Hepatocyte (in vitro differentiated cells): ENCODE measurements around the gene NUP210L. TPM values are rescaled to one million over a fixed set of nuclear protein-coding genes. Genes with fewer than 3 reads are reported as not detected.

Source experiments
- DNase-seq: peaks from one replicate; pipeline ENCODE4 v3.0.0-alpha.2; 2016; ENCODE audit warnings: low spot score
- H2AFZ ChIP-seq: fragments of 200-600 bp; sonication (generic); 2 replicates; pipeline ENCODE4 v1.6.0; 2016; ENCODE audit warnings: antibody characterized with exemption, mild to moderate bottlenecking
- H3K27ac ChIP-seq: fragments of 200-600 bp; sonication (generic); 2 replicates; pipeline ENCODE4 v1.5.1; 2016; ENCODE audit warnings: mild to moderate bottlenecking
- H3K27me3 ChIP-seq: fragments of 200-600 bp; sonication (generic); 2 replicates; pipeline ENCODE4 v1.6.1; 2016
- H3K36me3 ChIP-seq: fragments of 200-600 bp; sonication (generic); replicated peaks from 2 replicates; pipeline ENCODE4 v1.5.1; 2016; ENCODE audit warnings: low read depth; ENCODE audit not compliant: insufficient read depth
- H3K4me1 ChIP-seq: fragments of 200-600 bp; sonication (generic); 2 replicates; pipeline ENCODE4 v1.5.1; 2016; ENCODE audit warnings: mild to moderate bottlenecking, moderate library complexity; ENCODE audit not compliant: insufficient read depth
- H3K4me2 ChIP-seq: fragments of 200-600 bp; sonication (generic); 2 replicates; pipeline ENCODE4 v1.6.0; 2016
- H3K4me3 ChIP-seq: fragments of 200-600 bp; sonication (generic); 2 replicates; pipeline ENCODE4 v1.5.1; 2016; ENCODE audit warnings: mild to moderate bottlenecking
- H3K79me2 ChIP-seq: fragments of 200-600 bp; sonication (generic); 2 replicates; pipeline ENCODE4 v1.6.0; 2017; ENCODE audit warnings: mild to moderate bottlenecking
- H3K9me2 ChIP-seq: fragments of 200-600 bp; sonication (generic); replicated peaks from 2 replicates; pipeline ENCODE4 v1.6.0; 2017; ENCODE audit warnings: mild to moderate bottlenecking; ENCODE audit not compliant: insufficient read depth
- H3K9me3 ChIP-seq: fragments of 200-600 bp; sonication (generic); 2 replicates; pipeline ENCODE4 v1.5.1; 2016; ENCODE audit warnings: low read depth, mild to moderate bottlenecking
- H4K20me1 ChIP-seq: fragments of 200-600 bp; sonication (generic); 2 replicates; pipeline ENCODE4 v1.6.0; 2016; ENCODE audit warnings: mild to moderate bottlenecking; ENCODE audit not compliant: insufficient read depth, poor library complexity, severe bottlenecking
- EZH2 ChIP-seq: fragments of 200-600 bp; sonication (generic); IDR thresholded peaks from 2 replicates; pipeline ENCODE4 v1.6.1; 2016; ENCODE audit warnings: antibody characterized with exemption, mild to moderate bottlenecking, borderline replicate concordance
- EZH2phosphoT487 ChIP-seq: fragments of 200-600 bp; sonication (generic); IDR thresholded peaks from one replicate; pipeline ENCODE4 v1.6.1; 2018; ENCODE audit warnings: antibody characterized with exemption, mild to moderate bottlenecking, low read depth, moderate library complexity; ENCODE audit not compliant: unreplicated experiment, severe bottlenecking
- WGBS: methylation state at CpG from one replicate; pipeline ENCODE4 v1.1.6; 2016; ENCODE audit warnings: low lambda C conversion rate; ENCODE audit errors: missing lambda C conversion rate; 5-methylcytosine and 5-hydroxymethylcytosine counted together
- polyA plus RNA-seq: library from polyadenylated mRNA; unstranded; fragments of >200 nt; fragmentation: Nextera tagmentation; extraction: Ambion mirVana; gene quantifications from 2 replicates; pipeline ENCODE4 v1.2.1, GENCODE V29; 2016
- total RNA-seq: library from RNA; depleted of rRNA; stranded (reverse); fragments of >200 nt; gene quantifications from 2 replicates; pipeline ENCODE4 v1.2.3, GENCODE V29; 2014
- TF ChIP-seq, protein P1 (sequence below): fragments of 200-600 bp; sonication (generic); IDR thresholded peaks from 2 replicates; pipeline ENCODE4 v1.5.1; 2016; ENCODE audit warnings: antibody characterized with exemption, mild to moderate bottlenecking; ENCODE audit not compliant: poor library complexity

The NUP210L gene
- total and polyA plus RNA-seq, 2 experiments from 2014 or later, result 0.03 TPM; not detected in 1

DNA sequence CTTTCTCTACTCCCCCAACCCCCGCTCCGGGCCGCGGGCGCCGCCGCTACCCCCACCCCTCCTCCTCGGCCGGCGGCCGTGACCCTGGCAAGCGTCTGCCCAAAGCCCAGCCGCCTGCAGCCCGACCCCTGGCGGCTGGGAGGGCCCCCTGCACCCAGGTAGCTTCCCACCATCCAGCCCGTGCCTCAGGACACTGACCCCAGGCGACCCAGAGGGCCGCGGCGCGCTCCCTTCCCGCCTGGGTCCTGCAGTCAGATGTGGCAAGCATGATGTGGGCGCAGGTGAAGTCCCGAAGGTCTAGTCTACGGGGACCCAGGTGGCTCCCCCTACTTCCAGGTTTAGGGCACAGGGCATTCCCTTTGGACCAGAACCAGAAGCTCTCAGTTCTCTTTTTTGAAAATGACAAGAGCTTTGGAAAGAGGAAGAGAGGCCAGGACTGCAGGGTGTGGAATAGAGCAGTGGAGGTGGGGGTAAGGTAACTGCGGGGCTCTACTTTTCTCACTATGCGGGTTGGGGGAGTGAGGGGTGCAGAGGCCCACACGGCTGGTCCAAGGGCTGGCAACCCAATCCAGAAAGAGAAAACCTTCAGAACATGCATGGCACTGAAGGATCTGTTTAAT is 208.1 kb downstream of the NUP210L start, which contains the start of gene DENND4B:
Gene DENND4B (minus strand): TSS at position 97 of the 620 bp plus-strand sequence. CDS start 2,344 bp downstream, outside the sequence.
- Histone ChIP-seq H3K27me3 (no peaks in the 10 kb centered on the region), H3K27ac (peak within 1 kb of the TSS; percentile 97), H4K20me1 (peaks cover 3% of the 10 kb centered on the region), H3K4me3 (peak within 1 kb of the TSS; percentile 98), H3K79me2 (peaks cover 27% of the 10 kb centered on the region), H3K9me2 (no peaks in the 10 kb centered on the region), H3K9me3 (no peaks in the 10 kb centered on the region), H3K4me2 (peak within 1 kb of the TSS; percentile 92), H2AFZ (peak within 1 kb of the TSS; percentile 94), H3K4me1 (peaks cover 7% of the 10 kb centered on the region), H3K36me3 (no peaks in the 10 kb centered on the region)
- 28% methylated on average over 13 of the region's 28 CpGs for WGBS
- peak; percentile 93 for DNase-seq
- no peak for TF ChIP-seq EZH2phosphoT487
- TF ChIP-seq, protein P1, sequence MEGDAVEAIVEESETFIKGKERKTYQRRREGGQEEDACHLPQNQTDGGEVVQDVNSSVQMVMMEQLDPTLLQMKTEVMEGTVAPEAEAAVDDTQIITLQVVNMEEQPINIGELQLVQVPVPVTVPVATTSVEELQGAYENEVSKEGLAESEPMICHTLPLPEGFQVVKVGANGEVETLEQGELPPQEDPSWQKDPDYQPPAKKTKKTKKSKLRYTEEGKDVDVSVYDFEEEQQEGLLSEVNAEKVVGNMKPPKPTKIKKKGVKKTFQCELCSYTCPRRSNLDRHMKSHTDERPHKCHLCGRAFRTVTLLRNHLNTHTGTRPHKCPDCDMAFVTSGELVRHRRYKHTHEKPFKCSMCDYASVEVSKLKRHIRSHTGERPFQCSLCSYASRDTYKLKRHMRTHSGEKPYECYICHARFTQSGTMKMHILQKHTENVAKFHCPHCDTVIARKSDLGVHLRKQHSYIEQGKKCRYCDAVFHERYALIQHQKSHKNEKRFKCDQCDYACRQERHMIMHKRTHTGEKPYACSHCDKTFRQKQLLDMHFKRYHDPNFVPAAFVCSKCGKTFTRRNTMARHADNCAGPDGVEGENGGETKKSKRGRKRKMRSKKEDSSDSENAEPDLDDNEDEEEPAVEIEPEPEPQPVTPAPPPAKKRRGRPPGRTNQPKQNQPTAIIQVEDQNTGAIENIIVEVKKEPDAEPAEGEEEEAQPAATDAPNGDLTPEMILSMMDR, result peak; percentile 95

DNA sequence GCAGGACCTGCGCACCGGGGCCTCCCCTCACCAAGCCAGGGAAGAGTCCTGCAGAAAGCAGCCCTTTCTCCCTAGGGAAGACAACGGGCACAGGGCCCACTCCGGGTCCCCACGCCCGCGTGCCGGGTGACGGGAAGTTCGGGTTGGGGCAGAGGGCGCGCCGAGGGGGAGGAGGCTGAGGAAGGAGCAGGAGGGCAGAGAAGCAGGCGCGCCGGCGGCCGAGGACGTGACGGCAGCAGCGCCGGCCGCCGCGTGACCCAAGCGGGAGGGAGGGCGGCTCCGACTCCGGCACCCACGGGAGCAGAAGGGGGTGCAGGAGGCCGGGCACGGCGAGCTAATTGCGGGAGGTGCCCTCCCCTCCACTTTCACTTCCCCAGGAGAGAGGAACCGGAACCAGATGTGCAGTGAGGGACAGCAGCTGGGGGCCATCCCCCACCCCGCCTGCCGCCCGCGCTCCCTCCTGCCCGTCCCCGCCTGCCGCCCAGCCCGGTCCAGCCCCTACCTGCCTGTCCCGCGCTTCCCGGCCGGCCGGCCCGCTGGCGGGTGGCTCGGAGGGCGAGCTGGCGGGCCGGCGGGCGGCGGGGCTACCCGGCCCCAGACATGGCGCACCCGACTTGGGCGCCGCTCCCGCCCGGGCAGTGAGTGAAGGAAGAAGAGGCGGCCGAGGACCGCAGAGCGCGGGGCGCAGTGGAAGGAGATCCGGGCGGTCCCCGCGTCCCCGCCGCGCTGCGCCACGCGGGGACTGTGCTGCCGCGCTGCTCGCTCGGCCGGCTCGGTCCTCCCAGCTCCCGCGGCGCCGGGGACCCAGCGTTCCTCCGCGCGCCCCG is 208.9 kb downstream of the NUP210L start:
- H3K27me3 ChIP-seq, result no peaks in the 10 kb centered on the region
- under 1% methylated on average over 35 of the region's 95 CpGs for WGBS
- no peaks in the 10 kb centered on the region for H3K36me3 ChIP-seq

DNA sequence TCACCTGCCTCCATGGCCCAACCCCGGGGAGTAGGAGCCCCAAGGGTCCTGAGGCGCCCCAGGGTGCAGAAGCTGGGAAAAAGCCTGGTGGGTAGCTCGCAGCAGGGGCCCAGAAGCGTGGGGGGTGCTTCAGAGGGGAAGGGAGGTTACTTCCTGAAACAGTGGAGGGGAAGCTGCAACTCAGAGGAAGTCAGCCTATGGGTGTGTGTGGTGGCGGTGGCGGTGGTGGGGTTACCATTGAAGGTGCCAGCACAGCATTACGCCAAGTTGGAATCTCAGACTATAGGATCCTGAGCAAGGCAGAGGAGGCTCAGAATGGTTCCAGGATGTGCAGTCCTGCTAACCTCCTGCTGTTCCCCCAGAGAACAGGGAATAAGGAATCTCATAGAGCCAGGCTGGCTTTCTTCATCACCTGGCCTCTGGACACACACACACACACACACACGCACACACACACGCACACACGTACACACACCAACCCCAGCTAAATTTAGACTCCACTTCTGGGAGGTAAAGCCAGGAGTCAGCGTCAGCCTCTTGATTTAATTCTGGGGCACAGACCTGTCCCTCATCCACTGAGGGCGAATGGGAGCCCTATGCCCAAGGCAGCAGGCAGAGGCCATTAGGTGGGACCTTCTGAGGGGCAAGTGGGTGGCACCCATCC is 209.6 kb downstream of the NUP210L start:
- Histone ChIP-seq H3K79me2 (peaks cover 27% of the 10 kb centered on the region), H3K27me3 (no peaks in the 10 kb centered on the region), H3K4me1 (peaks cover 7% of the 10 kb centered on the region), H3K4me2 (peak overlapping the region; percentile 92), H3K9me2 (no peaks in the 10 kb centered on the region), H3K9me3 (no peaks in the 10 kb centered on the region), H3K36me3 (no peaks in the 10 kb centered on the region), H3K4me3 (peak overlapping the region; percentile 98), H3K27ac (peak overlapping the region; percentile 97), H2AFZ (peak overlapping the region; percentile 94), H4K20me1 (peaks cover 3% of the 10 kb centered on the region)
- TF ChIP-seq EZH2phosphoT487, result no peak
- TF ChIP-seq EZH2, result no peak
- TF ChIP-seq, protein P1, result no peak
- 57% methylated on average over 12 of the region's 12 CpGs for WGBS
- DNase-seq, result peak; percentile 39

More for the DNA sequence above, 208.9 kb downstream of the NUP210L start:
- peak overlapping the region; percentile 94 for H2AFZ ChIP-seq
- TF ChIP-seq, protein P1, result no peak
- no peak for TF ChIP-seq EZH2phosphoT487
- no peak for TF ChIP-seq EZH2
- H3K4me2 ChIP-seq, result peak overlapping the region; percentile 92
- peaks cover 3% of the 10 kb centered on the region for H4K20me1 ChIP-seq
- no peaks in the 10 kb centered on the region for H3K9me3 ChIP-seq
- no peaks in the 10 kb centered on the region for H3K9me2 ChIP-seq
- H3K27ac ChIP-seq, result peak overlapping the region; percentile 97
- DNase-seq, result peak; percentile 83
- peaks cover 7% of the 10 kb centered on the region for H3K4me1 ChIP-seq
- peak overlapping the region; percentile 98 for H3K4me3 ChIP-seq
- H3K79me2 ChIP-seq, result peaks cover 27% of the 10 kb centered on the region
